SK-N-SH treated with all-trans-retinoic acid at 6 μM for 48 hours (cell line): ENCODE measurements around the gene RNPC3.

Source experiments
- ATAC-seq: fragments of 200-7000 bp; cut with Tn5 transposase; 3 replicates; pipeline ENCODE4 v1.9.1; 2020; ENCODE audit warnings: mild to moderate bottlenecking, moderate library complexity
- ARNTL ChIP-seq: fragments of 450-650 bp; formaldehyde crosslinking; IDR thresholded peaks from 2 replicates; pipeline ENCODE4 v1.5.0; 2020; ENCODE audit warnings: low read depth, mild to moderate bottlenecking, moderate library complexity, borderline replicate concordance
- BACH2 ChIP-seq: fragments of 250-450 bp; sonication (Bioruptor Pico); IDR thresholded peaks from 2 replicates; pipeline ENCODE4 v1.9.0; 2021; ENCODE audit warnings: mild to moderate bottlenecking, borderline replicate concordance
- CREB5 ChIP-seq: fragments of 250-450 bp; sonication (Bioruptor Pico); IDR thresholded peaks from 2 replicates; pipeline ENCODE4 v1.5.1; 2020; ENCODE audit warnings: low read depth, mild to moderate bottlenecking, moderate library complexity
- CSDC2 ChIP-seq: fragments of 250-450 bp; sonication (Bioruptor Pico); IDR thresholded peaks from 2 replicates; pipeline ENCODE4 v1.5.0; 2020; ENCODE audit warnings: mild to moderate bottlenecking, moderate library complexity
- ESRRG ChIP-seq: fragments of 250-450 bp; sonication (Bioruptor Pico); IDR thresholded peaks from 2 replicates; pipeline ENCODE4 v1.6.1; 2021; ENCODE audit warnings: mild to moderate bottlenecking
- GLIS3 ChIP-seq: fragments of 250-450 bp; sonication (Bioruptor Pico); IDR thresholded peaks from 2 replicates; pipeline ENCODE4 v1.5.0; 2020; ENCODE audit warnings: mild to moderate bottlenecking, moderate library complexity
- ISL1 ChIP-seq: fragments of 250-450 bp; sonication (Bioruptor Pico); IDR thresholded peaks from 2 replicates; pipeline ENCODE4 v2.1.2; 2022; ENCODE audit warnings: mild to moderate bottlenecking, moderate library complexity
- OSR1 ChIP-seq: fragments of 250-450 bp; sonication (Bioruptor Pico); IDR thresholded peaks from 2 replicates; pipeline ENCODE4 v1.8.0; 2022; ENCODE audit warnings: moderate library complexity, mild to moderate bottlenecking, inconsistent platforms
- POU6F1 ChIP-seq: fragments of 250-450 bp; sonication (Bioruptor Pico); IDR thresholded peaks from 2 replicates; pipeline ENCODE4 v1.8.0; 2021; ENCODE audit warnings: low read depth, mild to moderate bottlenecking, moderate library complexity, borderline replicate concordance
- PPARA ChIP-seq: fragments of 250-450 bp; sonication (Bioruptor Pico); IDR thresholded peaks from 2 replicates; pipeline ENCODE4 v1.5.0; 2020; ENCODE audit warnings: mild to moderate bottlenecking, borderline replicate concordance
- RARB ChIP-seq: fragments of 250-450 bp; sonication (Bioruptor Pico); IDR thresholded peaks from 2 replicates; pipeline ENCODE4 v1.8.0; 2021; ENCODE audit warnings: mild to moderate bottlenecking, moderate library complexity
- SNAI2 ChIP-seq: fragments of 250-450 bp; sonication (Bioruptor Pico); IDR thresholded peaks from 2 replicates; pipeline ENCODE4 v1.5.0; 2020; ENCODE audit warnings: mild to moderate bottlenecking, moderate library complexity
- TCF4 ChIP-seq: fragments of 250-450 bp; sonication (Bioruptor Pico); IDR thresholded peaks from 2 replicates; pipeline ENCODE4 v1.8.0; 2021; ENCODE audit warnings: mild to moderate bottlenecking, moderate library complexity, borderline replicate concordance
- TOX ChIP-seq: fragments of 250-450 bp; sonication (Bioruptor Pico); IDR thresholded peaks from 2 replicates; pipeline ENCODE4 v1.8.0; 2021; ENCODE audit warnings: mild to moderate bottlenecking, moderate library complexity, borderline replicate concordance
- ZC3H10 ChIP-seq: fragments of 250-450 bp; sonication (Bioruptor Pico); IDR thresholded peaks from 2 replicates; pipeline ENCODE4 v1.5.1; 2021; ENCODE audit warnings: mild to moderate bottlenecking, moderate library complexity
- ZFP3 ChIP-seq: fragments of 250-450 bp; sonication (Bioruptor Pico); IDR thresholded peaks from 2 replicates; pipeline ENCODE4 v1.5.0; 2020; ENCODE audit warnings: mild to moderate bottlenecking, moderate library complexity
- ZFP30 ChIP-seq: fragments of 450-650 bp; formaldehyde crosslinking; IDR thresholded peaks from 2 replicates; pipeline ENCODE4 v1.5.0; 2022; ENCODE audit warnings: mild to moderate bottlenecking, moderate library complexity
- ZNF565 ChIP-seq: fragments of 450-650 bp; formaldehyde crosslinking; conservative IDR thresholded peaks from 2 replicates; pipeline ENCODE4 v1.5.0; 2020; ENCODE audit warnings: low read depth, mild to moderate bottlenecking, moderate library complexity
- ZNF70 ChIP-seq: fragments of 450-650 bp; formaldehyde crosslinking; IDR thresholded peaks from 2 replicates; pipeline ENCODE4 v1.5.0; 2020; ENCODE audit warnings: mild to moderate bottlenecking, moderate library complexity
- ZNF8 ChIP-seq: fragments of 450-650 bp; formaldehyde crosslinking; IDR thresholded peaks from 2 replicates; pipeline ENCODE4 v1.5.0; 2020; ENCODE audit warnings: mild to moderate bottlenecking, moderate library complexity

RNPC3 gene

DNA sequence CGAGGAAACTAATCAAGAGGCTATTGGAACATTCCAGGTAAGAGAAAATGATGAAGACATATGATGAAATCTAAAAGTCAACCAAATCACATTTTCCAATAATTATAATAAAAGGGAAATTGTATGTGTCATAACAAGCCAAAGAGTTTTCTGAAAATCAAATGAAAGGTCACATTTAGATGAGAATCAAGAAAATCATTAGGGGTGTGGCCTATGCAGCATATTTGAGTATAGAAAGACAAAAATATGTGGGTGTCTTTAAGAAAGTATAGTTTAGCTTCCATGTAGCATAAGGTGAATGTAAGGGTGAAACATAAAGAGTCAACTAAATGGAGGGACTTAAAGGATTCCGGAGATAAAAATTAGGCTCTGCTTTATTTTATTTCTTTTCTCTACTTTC lies 9.2 kb upstream of the RNPC3 start:
- TF ChIP-seq BACH2 (CRISPR knock-in tag) (no peak), ARNTL (CRISPR knock-in tag) (no peak), ESRRG (CRISPR knock-in tag) (no peak), ISL1 (CRISPR knock-in tag) (no peak), TOX (CRISPR knock-in tag) (no peak), GLIS3 (CRISPR knock-in tag) (no peak)
- TF ChIP-seq, all 23 proteins: peak for 0
- ATAC-seq: no peak

DNA sequence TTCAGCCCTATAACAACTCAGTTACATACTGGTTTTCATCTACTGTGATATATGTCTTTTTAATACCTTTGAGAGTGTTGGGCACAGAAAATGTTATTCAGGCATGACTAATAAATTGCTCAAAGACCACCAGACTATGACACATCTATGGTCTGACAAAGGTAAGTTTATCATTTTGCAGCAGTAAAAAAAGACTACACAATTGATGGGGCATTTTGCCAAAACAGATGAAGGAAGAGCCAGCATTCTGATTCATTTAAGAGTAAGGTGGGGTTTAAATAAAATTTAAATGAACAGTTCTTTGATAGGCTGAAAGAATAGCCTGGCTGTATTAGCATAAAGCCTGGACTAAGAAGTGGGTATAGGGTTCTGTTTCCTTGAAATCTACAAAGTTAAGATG lies 8.8 kb upstream of the RNPC3 start:
- TF ChIP-seq RARB (CRISPR knock-in tag): no peak
- no peak for TF ChIP-seq ZFP30 (CRISPR knock-in tag)
- no peak for TF ChIP-seq ZNF8 (CRISPR knock-in tag)
- no peak for TF ChIP-seq ZFP3
- TF ChIP-seq PPARA (CRISPR knock-in tag): no peak
- TF ChIP-seq OSR1 (CRISPR knock-in tag): no peak
- no peak for TF ChIP-seq POU6F1
- peak; percentile 22; the same call in 1 of the 3 replicates for ATAC-seq

- no peak for TF ChIP-seq SNAI2 (CRISPR knock-in tag)
- no peak for TF ChIP-seq PPARA (CRISPR knock-in tag)
- no peak for TF ChIP-seq ZNF70
- no peak for TF ChIP-seq TOX (CRISPR knock-in tag)
- no peak for TF ChIP-seq ZFP3
- no peak for TF ChIP-seq ZFP30 (CRISPR knock-in tag)
- no peak for TF ChIP-seq CSDC2
- TF ChIP-seq RARB (CRISPR knock-in tag): no peak
- no peak for TF ChIP-seq BACH2 (CRISPR knock-in tag)
- no peak for TF ChIP-seq CREB5 (CRISPR knock-in tag)
- TF ChIP-seq POU6F1: no peak
- no peak for ATAC-seq
Measured at GRCh38 chr1:103517380-103518047, 8.0 kb upstream of the RNPC3 start.

- TF ChIP-seq OSR1 (CRISPR knock-in tag) (no peak), ZNF565 (CRISPR knock-in tag) (no peak), ZC3H10 (no peak), ZNF8 (CRISPR knock-in tag) (no peak), PPARA (CRISPR knock-in tag) (no peak), ARNTL (CRISPR knock-in tag) (no peak), SNAI2 (CRISPR knock-in tag) (no peak), ZNF70 (no peak), TCF4 (no peak), ISL1 (CRISPR knock-in tag) (no peak)
- no peak for ATAC-seq
Measured at GRCh38 chr1:103520822-103521221, 4.7 kb upstream of the RNPC3 start.

GRCh38 chr1:103523346-103523745 lies 2.2 kb upstream of the RNPC3 start:
- no peak for ATAC-seq
- TF ChIP-seq RARB (CRISPR knock-in tag) (no peak), TCF4 (no peak), ZNF70 (no peak), GLIS3 (CRISPR knock-in tag) (no peak), PPARA (CRISPR knock-in tag) (no peak), POU6F1 (no peak), ARNTL (CRISPR knock-in tag) (no peak), ZC3H10 (no peak), BACH2 (CRISPR knock-in tag) (no peak), ISL1 (CRISPR knock-in tag) (no peak), CSDC2 (no peak), ZFP30 (CRISPR knock-in tag) (no peak), ZNF8 (CRISPR knock-in tag) (no peak), CREB5 (CRISPR knock-in tag) (no peak), TOX (CRISPR knock-in tag) (no peak)
